Caco-2 (cell line): ENCODE data around the gene TEX14. TPM values are rescaled to one million over a fixed set of nuclear protein-coding genes. Genes with fewer than 3 reads are reported as not detected.
A peak's percentile ranks its signal among the peaks of the same experiment; 100 is the strongest.

Experiments
- BruUV-seq: library from RNA; stranded (reverse); fragments of 400-500 nt; replicated peaks from 2 replicates; lab custom pipeline; 2021; lab: Mats Ljungman, UMichigan
- CTCF ChIA-PET: fragments of 300-600 bp; sonication (Branson Sonifier 250); formaldehyde crosslinking; loops from one replicate; lab custom pipeline; 2022; ENCODE audit warnings: antibody characterized with exemption; lab: Charles Lee
- POLR2A ChIA-PET: fragments of 300-600 bp; sonication (Branson Sonifier 250); formaldehyde crosslinking; loops from one replicate; lab custom pipeline; 2022; ENCODE audit warnings: antibody characterized with exemption; lab: Charles Lee
- DNase-seq, 2 experiments: peaks; one replicate each; pipeline versions ENCODE4 v3.0.0 to v3.0.0-alpha.2; 2020 to 2022
- H3K27me3 ChIP-seq: replicated peaks from 2 replicates; pipeline ENCODE4 v1.6.0; 2011; ENCODE audit warnings: low read length; ENCODE audit not compliant: control insufficient read depth, insufficient read depth
- H3K36me3 ChIP-seq: 2 replicates; pipeline ENCODE4 v1.5.1; 2011; ENCODE audit warnings: low read length; ENCODE audit not compliant: control insufficient read depth, insufficient read depth
- H3K4me1 ChIP-seq: fragments of 250-450 bp; sonication (Bioruptor Pico); 2 replicates; pipeline ENCODE4 v1.5.1; 2020; ENCODE audit warnings: mild to moderate bottlenecking
- H3K4me3 ChIP-seq: 2 replicates; pipeline ENCODE4 v1.5.1; 2011; ENCODE audit warnings: low read depth, mild to moderate bottlenecking, control low read depth, low read length
- H3K9me3 ChIP-seq: fragments of 250-450 bp; sonication (Bioruptor Pico); 2 replicates; pipeline ENCODE4 v1.5.1; 2020; ENCODE audit warnings: mild to moderate bottlenecking, moderate library complexity
- H3K27ac Mint-ChIP-seq: one replicate; pipeline ENCODE4 v1.8.0; 2022; ENCODE audit warnings: mixed read lengths; ENCODE audit not compliant: unreplicated experiment
- H3K27me3 Mint-ChIP-seq: one replicate; pipeline ENCODE4 v1.8.0; 2022; ENCODE audit warnings: mixed read lengths; ENCODE audit not compliant: insufficient read depth, unreplicated experiment
- H3K36me3 Mint-ChIP-seq: one replicate; pipeline ENCODE4 v1.8.0; 2022; ENCODE audit warnings: mild to moderate bottlenecking, mixed read lengths; ENCODE audit not compliant: insufficient read depth, unreplicated experiment
- H3K4me1 Mint-ChIP-seq: one replicate; pipeline ENCODE4 v1.8.0; 2022; ENCODE audit warnings: low read depth, mixed read lengths; ENCODE audit not compliant: unreplicated experiment
- H3K4me3 Mint-ChIP-seq: one replicate; pipeline ENCODE4 v1.8.0; 2022; ENCODE audit warnings: mild to moderate bottlenecking, moderate library complexity, mixed read lengths; ENCODE audit not compliant: unreplicated experiment
- H3K9me3 Mint-ChIP-seq: one replicate; pipeline ENCODE4 v1.8.0; 2022; ENCODE audit warnings: mixed read lengths; ENCODE audit not compliant: unreplicated experiment
- CTCF ChIP-seq, 2 experiments: fragments of 200-600 bp in 1 of 2; IDR thresholded peaks; 1 replicate in 1 of 2; 2 replicates in 1 of 2; pipeline versions ENCODE4 v1.5.1 to v1.8.0; 2011 to 2022; ENCODE audit warnings: antibody characterized with exemption in 1 of 2, control low read depth in 1 of 2, inconsistent platforms in 1 of 2, low read depth in 1 of 2, low read length in 1 of 2, mild to moderate bottlenecking in 1 of 2, moderate library complexity in 1 of 2; ENCODE audit not compliant: insufficient read depth in 1 of 2, severe bottlenecking in 1 of 2, unreplicated experiment in 1 of 2
- intact Hi-C: fragments of 100-400 bp; cut with micrococcal nuclease; formaldehyde crosslinking; loops from one replicate; pipeline ENCODE4 v1.10.0; 2022; ENCODE audit not compliant: unreplicated experiment
- total RNA-seq: library from RNA; stranded (reverse); gene quantifications from 2 replicates; pipeline ENCODE4 v1.2.3, GENCODE V29; 2022

The TEX14 gene
- total RNA-seq, 1 experiment from 2014 or later, result 0.54 TPM

GRCh38 chr17:58630883-58631522 is 60.8 kb downstream of the TEX14 start:
- no peak overlapping the region for H3K4me3 Mint-ChIP-seq
- no peak overlapping the region for H3K4me3 ChIP-seq

GRCh38 chr17:58626905-58627304 is 64.9 kb downstream of the TEX14 start:
- no TSS peak for BruUV-seq
- peaks cover 7% of the 10 kb centered on the region; the same call in 1 of the 2 replicates for H3K4me1 ChIP-seq
- no peak for DNase-seq

More at GRCh38 chr17:58630883-58631522, 60.8 kb downstream of the TEX14 start:
- Histone ChIP-seq H3K27me3 (no peaks in the 10 kb centered on the region), H3K9me3 (no peaks in the 10 kb centered on the region), H3K4me1 (peaks cover 7% of the 10 kb centered on the region; the same call in 1 of the 2 replicates), H3K36me3 (no peaks in the 10 kb centered on the region)
- TSS peak; percentile 96 for BruUV-seq
- intact Hi-C loops, result loop anchor here (1.0 to 10.0 kb wide), 4 partner anchors 28 to 113 kb away; no protein-coding TSS in a partner anchor
- DNase-seq, result peak; percentile 68 to 73
- Mint-ChIP-seq H3K36me3 (peaks cover 6% of the 10 kb centered on the region), H3K27ac (no peak overlapping the region), H3K9me3 (no peaks in the 10 kb centered on the region), H3K4me1 (no peaks in the 10 kb centered on the region), H3K27me3 (peaks cover 3% of the 10 kb centered on the region)
- ChIA-PET CTCF (interaction anchor here (0.5 to 1.6 kb wide), 3 partner anchors 18 to 112 kb away, joined by 3 to 6 read pairs (median 4); no protein-coding TSS in a partner anchor), POLR2A (interaction anchor here (0.5 to 1.9 kb wide), 22 partner anchors 9 to 1816 kb away, joined by 3 to 41 read pairs (median 5); partner anchors contain the start of genes PRR11, RAD51C, RNF43 and SKA2)
- TF ChIP-seq CTCF (IDR thresholded peaks at IDR 0.05; ENCODE audit: insufficient read depth in 1 of 2, low read depth in 1 of 2, low read length in 1 of 2, severe bottlenecking in 1 of 2, unreplicated experiment in 1 of 2), result no peak

GRCh38 chr17:58624751-58625150 is 67.1 kb downstream of the TEX14 start:
- H3K27ac Mint-ChIP-seq, result no peak overlapping the region
- no peak for TF ChIP-seq CTCF (IDR thresholded peaks at IDR 0.05; ENCODE audit: insufficient read depth in 1 of 2, low read depth in 1 of 2, low read length in 1 of 2, severe bottlenecking in 1 of 2, unreplicated experiment in 1 of 2)
- H3K4me1 ChIP-seq, result no peaks in the 10 kb centered on the region
- H3K36me3 Mint-ChIP-seq, result no peaks in the 10 kb centered on the region
- no peaks in the 10 kb centered on the region for H3K4me1 Mint-ChIP-seq
- peaks cover 3% of the 10 kb centered on the region for H3K27me3 Mint-ChIP-seq
- H3K27me3 ChIP-seq, result no peaks in the 10 kb centered on the region
- DNase-seq, result no peak
- no TSS peak for BruUV-seq
- no peaks in the 10 kb centered on the region for H3K9me3 ChIP-seq
- ChIA-PET CTCF (no interaction called here), POLR2A (no interaction called here)
- H3K36me3 ChIP-seq, result no peaks in the 10 kb centered on the region
- no peaks in the 10 kb centered on the region for H3K9me3 Mint-ChIP-seq
- H3K4me3 Mint-ChIP-seq, result no peak overlapping the region
- intact Hi-C loops, result no loop called here
- no peak overlapping the region for H3K4me3 ChIP-seq

More at GRCh38 chr17:58626905-58627304, 64.9 kb downstream of the TEX14 start:
- Histone ChIP-seq H3K36me3 (no peaks in the 10 kb centered on the region), H3K27me3 (no peaks in the 10 kb centered on the region), H3K4me3 (no peak overlapping the region), H3K9me3 (no peaks in the 10 kb centered on the region)
- no peak overlapping the region for H3K4me3 Mint-ChIP-seq
- ChIA-PET CTCF (interaction anchor here (0.7 kb wide), 1 partner anchor 15 kb away, joined by 6 read pairs; no protein-coding TSS in a partner anchor), POLR2A (interaction anchor here (0.7 kb wide), 1 partner anchor 40 kb away, joined by 4 read pairs; no protein-coding TSS in a partner anchor)
- no peaks in the 10 kb centered on the region for H3K9me3 Mint-ChIP-seq
- no peaks in the 10 kb centered on the region for H3K4me1 Mint-ChIP-seq
- H3K27ac Mint-ChIP-seq, result no peak overlapping the region
- TF ChIP-seq CTCF (IDR thresholded peaks at IDR 0.05; ENCODE audit: insufficient read depth in 1 of 2, low read depth in 1 of 2, low read length in 1 of 2, severe bottlenecking in 1 of 2, unreplicated experiment in 1 of 2), result no peak
- H3K27me3 Mint-ChIP-seq, result peaks cover 3% of the 10 kb centered on the region
- H3K36me3 Mint-ChIP-seq, result no peaks in the 10 kb centered on the region
- intact Hi-C loops, result no loop called here
